ENCODE results near the gene PHF12.

Gene PHF12

GRCh38 chr17:28975031-28975430 lies 23.7 kb upstream of the PHF12 start:
- no peak for DNase-seq

GRCh38 chr17:28974451-28974850 lies 23.1 kb upstream of the PHF12 start:
- no peak for DNase-seq

GRCh38 chr17:28973425-28973824 lies 22.1 kb upstream of the PHF12 start:
- no peak for DNase-seq

GRCh38 chr17:28972437-28972836 lies 21.1 kb upstream of the PHF12 start:
- no peak for DNase-seq

- DNase-seq = no peak
These were observed 19.6 kb upstream of the PHF12 start for GRCh38 chr17:28970879-28971278.

- no peak for DNase-seq
These were observed 18.5 kb upstream of the PHF12 start for GRCh38 chr17:28969706-28970393.

GRCh38 chr17:28968914-28969295 lies 17.6 kb upstream of the PHF12 start:
- DNase-seq = no peak

- DNase-seq = no peak
These were observed 17.1 kb upstream of the PHF12 start for GRCh38 chr17:28968231-28968913.

- DNase-seq = peak; percentile 83
These were observed 16.2 kb upstream of the PHF12 start for GRCh38 chr17:28967221-28968135.

GRCh38 chr17:28963841-28964240 lies 12.5 kb upstream of the PHF12 start:
- no peak for DNase-seq

GRCh38 chr17:28963055-28963611 lies 11.8 kb upstream of the PHF12 start:
- DNase-seq = no peak

- no peak for DNase-seq
These were observed 10.1 kb upstream of the PHF12 start for GRCh38 chr17:28961391-28961790.

- DNase-seq = no peak
These were observed 9.1 kb upstream of the PHF12 start for GRCh38 chr17:28960256-28961061.

- DNase-seq = no peak
These were observed 8.2 kb upstream of the PHF12 start for GRCh38 chr17:28959471-28959871.

- DNase-seq = no peak
These were observed 7.6 kb upstream of the PHF12 start for GRCh38 chr17:28958820-28959455.

- DNase-seq = no peak
These were observed 6.7 kb upstream of the PHF12 start for GRCh38 chr17:28957992-28958355.

GRCh38 chr17:28957277-28957991 lies 6.1 kb upstream of the PHF12 start:
- DNase-seq = no peak

- no peak for DNase-seq
These were observed 5.5 kb upstream of the PHF12 start for GRCh38 chr17:28956861-28957260.

- no peak for DNase-seq
These were observed 4.8 kb upstream of the PHF12 start for GRCh38 chr17:28956112-28956511.

- DNase-seq = no peak
These were observed 4.1 kb upstream of the PHF12 start for GRCh38 chr17:28955408-28955807.

- DNase-seq = no peak
These were observed 3.6 kb upstream of the PHF12 start for GRCh38 chr17:28954886-28955285.

Measured in NCI-H1694 (cell line).